ENCODE results near the gene SHMT2. TPM values are rescaled to one million over a fixed set of nuclear protein-coding genes. Genes with fewer than 3 reads are reported as not detected.

Gene SHMT2
- total and polyA plus RNA-seq, 2 donors (not counting 3 experiments of a cell fraction or from before 2014, with no cell fraction given), result 155 to 243 TPM

- Histone ChIP-seq H3K9ac (replicated peaks; ENCODE audit: extremely low read depth, insufficient read depth, low read length) (no peak overlapping the region), H3K4me1 (ENCODE audit: control insufficient read depth, extremely low read depth, insufficient read depth, low read length) (no peaks in the 10 kb centered on the region), H3K27ac (ENCODE audit: insufficient read depth, low read depth, low read length) (no peak overlapping the region), H3K9me1 (replicated peaks; ENCODE audit: control insufficient read depth, extremely low read depth, insufficient read depth, low read length) (no peaks in the 10 kb centered on the region), H4K20me1 (replicated peaks; ENCODE audit: control insufficient read depth, extremely low read depth, insufficient read depth, low read length) (no peaks in the 10 kb centered on the region), H3K36me3 (ENCODE audit: control insufficient read depth in 2 of 2, extremely low read depth in 1 of 2, insufficient read depth in 2 of 2, low read length in 2 of 2) (no peaks in the 10 kb centered on the region), H3K4me3 (replicated peaks in 1 of 3; ENCODE audit: insufficient read depth in 1 of 3, low read depth in 1 of 3, low read length in 3 of 3) (no peak overlapping the region), H3K27me3 (ENCODE audit: control insufficient read depth in 2 of 2, insufficient read depth in 2 of 2, low read length in 2 of 2) (no peaks in the 10 kb centered on the region), H2AFZ (ENCODE audit: low read depth, low read length) (no peak overlapping the region), H3K79me2 (ENCODE audit: control insufficient read depth, insufficient read depth, low read length) (no peaks in the 10 kb centered on the region), H3K9me3 (replicated peaks; ENCODE audit: control insufficient read depth, insufficient read depth, low read length) (no peaks in the 10 kb centered on the region), H3K4me2 (ENCODE audit: insufficient read depth, low read length) (no peak overlapping the region)
- intact Hi-C loops (cut with micrococcal nuclease), result no loop called here
- POLR2A ChIA-PET, result no interaction called here
- CTCF ChIA-PET, result no interaction called here
- no peak for FAIRE-seq
- DNase-seq (ENCODE audit: low read depth, low spot score), result no peak
- dilution Hi-C loops (cut with MboI; ENCODE audit: extremely low pct_ligation_motif_present, low sequenced_read_pairs), result no loop called here
- no TSS peak for BruUV-seq (replicated peaks)
- no peak for TF ChIP-seq POLR2A (IDR thresholded peaks at IDR 0.05; ENCODE audit: low read depth, low read length)
- TF ChIP-seq MAX (IDR thresholded peaks at IDR 0.05; ENCODE audit: insufficient read depth, insufficient read length), result no peak
- no peak for TF ChIP-seq GATA2 (IDR thresholded peaks at IDR 0.05; ENCODE audit: insufficient read depth, insufficient read length, low read depth, low read length)
- no peak for TF ChIP-seq EZH2 (IDR thresholded peaks at IDR 0.05; ENCODE audit: borderline replicate concordance, low read depth, low read length, severe bottlenecking)
- no peak for TF ChIP-seq POLR2AphosphoS5 (IDR thresholded peaks at IDR 0.05; ENCODE audit: insufficient read depth, low read depth, low read length)
- TF ChIP-seq CTCF (IDR thresholded peaks at IDR 0.05; ENCODE audit: extremely low read depth in 1 of 2, insufficient read depth in 1 of 2, low read depth in 1 of 2, low read length in 2 of 2), result no peak
- no peak for TF ChIP-seq JUN (IDR thresholded peaks at IDR 0.05; ENCODE audit: borderline replicate concordance, insufficient read depth, insufficient read length, low read depth)
- TF ChIP-seq MYC (IDR thresholded peaks at IDR 0.05; ENCODE audit: low read depth, low read length), result no peak
- no peak for TF ChIP-seq FOS (IDR thresholded peaks at IDR 0.05; ENCODE audit: borderline replicate concordance, insufficient read depth, low read length)
These were observed 29.0 kb upstream of the SHMT2 start for GRCh38 chr12:57200497-57200896.
